Stimulated activated CD8-positive, alpha-beta memory T cell treated with anti-CD3 and anti-CD28 coated beads, Interleukin-12 subunit alpha, Interleukin-12 subunit beta, amount 100 ng/mL, for 4 hours (primary cell): ENCODE data around the gene ATP8A1.

Experiments used
- DNase-seq: peaks from one replicate; pipeline ENCODE4 v3.0.0-alpha.2; 2020; ENCODE audit warnings: low read depth

The ATP8A1 gene

GRCh38 chr4:42362591-42362990 is 294.3 kb downstream of the ATP8A1 start:
- DNase-seq, result no peak

GRCh38 chr4:42361456-42361855 is 295.4 kb downstream of the ATP8A1 start:
- no peak for DNase-seq

GRCh38 chr4:42360256-42360669 is 296.6 kb downstream of the ATP8A1 start:
- DNase-seq, result no peak

GRCh38 chr4:42359711-42360110 is 297.2 kb downstream of the ATP8A1 start:
- DNase-seq, result no peak
